Spinal cord (tissue), 10 donors: Measurements from ENCODE around the gene CSF1. TPM values are rescaled to one million over a fixed set of nuclear protein-coding genes. Genes with fewer than 3 reads are reported as not detected.

Experiments
- DNase-seq, 6 donors: peaks; one replicate each; pipeline versions ENCODE4 v3.0.0 to v3.0.0-alpha.2; 2013 to 2015; ENCODE audit warnings: low spot score in 6 of 6, low read depth in 4 of 6
- H3K27ac ChIP-seq: one replicate; pipeline ENCODE4 v1.5.1; 2013; ENCODE audit warnings: low read depth, low read length, control low read depth
- H3K27me3 ChIP-seq: one replicate; pipeline ENCODE4 v1.6.1; 2013; ENCODE audit warnings: low read length; ENCODE audit not compliant: control insufficient read depth, insufficient read depth
- H3K36me3 ChIP-seq: one replicate; pipeline ENCODE4 v1.6.1; 2013; ENCODE audit warnings: low read length; ENCODE audit not compliant: control insufficient read depth, insufficient read depth
- H3K4me1 ChIP-seq: one replicate; pipeline ENCODE4 v1.6.1; 2013; ENCODE audit warnings: low read length; ENCODE audit not compliant: control insufficient read depth, insufficient read depth
- H3K4me3 ChIP-seq: one replicate; pipeline ENCODE4 v1.5.1; 2013; ENCODE audit warnings: low read depth, low read length, control low read depth
- H3K9me3 ChIP-seq: one replicate; pipeline ENCODE4 v1.6.1; 2013; ENCODE audit warnings: low read length; ENCODE audit not compliant: control insufficient read depth, insufficient read depth
- WGBS: methylation state at CpG from one replicate; pipeline ENCODE4 v1.1.5; 2013; ENCODE audit warnings: missing lambda C conversion rate; ENCODE audit not compliant: insufficient coverage; 5-methylcytosine and 5-hydroxymethylcytosine counted together
- polyA plus RNA-seq, 2 donors: library from polyadenylated mRNA; unstranded; fragments of 120-200 nt; gene quantifications; one replicate each; pipeline ENCODE4 v1.2.1, GENCODE V29; 2013; ENCODE audit not compliant: insufficient read length in 2 of 2
- total RNA-seq, 2 donors: library from RNA; depleted of rRNA in 1 of 2; stranded (reverse); fragments of 120-200 nt in 1 of 2; fragments of >200 nt in 1 of 2; gene quantifications; one replicate each; pipeline versions ENCODE4 v1.2.3 to v1.2.4, GENCODE V29; 2013 to 2014
- donor health status: healthy.

Gene CSF1
- total and polyA plus RNA-seq, 4 donors = 13.1 to 22.9 (median 17.3) TPM

DNA sequence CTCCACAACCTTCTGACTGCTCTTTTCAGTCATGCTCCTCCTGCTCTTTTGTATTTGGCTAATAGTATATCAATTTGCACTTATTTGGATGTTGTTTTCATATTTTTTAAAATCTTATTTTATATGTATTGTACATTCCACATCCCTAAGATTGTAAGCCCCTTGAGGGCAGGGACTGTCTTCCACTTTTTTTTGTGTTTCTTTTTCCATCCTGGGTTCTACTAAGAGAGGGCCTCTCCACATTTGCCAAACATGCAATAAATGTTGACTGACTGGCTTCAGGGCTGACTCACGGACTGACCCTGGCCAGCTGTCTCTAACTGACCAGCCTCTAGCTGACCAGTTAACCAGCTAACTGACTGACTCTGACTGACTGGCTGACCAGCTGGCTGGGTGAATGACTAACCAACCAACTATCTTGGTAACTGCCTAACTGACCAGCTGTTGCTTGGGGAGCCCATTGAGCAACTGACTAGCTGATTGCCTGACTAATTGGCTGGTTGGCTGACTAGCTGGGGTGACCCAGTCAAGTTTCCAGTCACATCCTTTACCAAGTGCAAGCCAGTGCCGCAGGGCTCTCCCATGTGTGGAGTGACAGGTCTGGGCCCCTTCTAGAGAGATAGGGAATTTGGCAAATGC, 16.1 kb downstream of the CSF1 start:
- no peaks in the 10 kb centered on the region for H3K27me3 ChIP-seq
- H3K4me1 ChIP-seq = peaks cover 44% of the 10 kb centered on the region
- H3K4me3 ChIP-seq = no peak overlapping the region
- H3K9me3 ChIP-seq = no peaks in the 10 kb centered on the region
- DNase-seq = no peak
- no peak overlapping the region for H3K27ac ChIP-seq
- 81% methylated on average over 1 of the region's 2 CpGs for WGBS
- H3K36me3 ChIP-seq = peaks cover 63% of the 10 kb centered on the region

DNA sequence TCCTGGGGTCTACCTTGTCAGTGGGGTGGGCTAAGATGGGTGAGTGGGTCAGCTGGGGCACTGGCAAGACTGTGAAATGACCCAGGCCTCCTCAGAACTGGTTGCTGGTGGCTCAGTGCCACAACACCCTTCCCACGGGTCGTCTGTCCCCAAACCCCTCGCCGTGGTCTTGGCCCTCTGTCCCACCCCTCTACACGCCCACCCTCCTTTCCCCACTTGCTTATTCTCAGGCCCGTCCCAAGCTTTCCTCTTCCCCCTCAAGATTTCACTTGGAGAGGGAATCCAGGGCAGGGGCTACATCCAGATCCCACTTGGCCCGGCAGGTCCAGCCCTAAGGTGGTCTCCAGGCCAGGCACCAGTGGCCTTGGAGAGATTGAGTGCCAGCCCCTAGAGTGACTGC, 16.7 kb downstream of the CSF1 start:
- Histone ChIP-seq H3K9me3 (no peaks in the 10 kb centered on the region), H3K27ac (peak overlapping the region; percentile 64), H3K36me3 (peaks cover 58% of the 10 kb centered on the region), H3K4me3 (no peak overlapping the region), H3K4me1 (peaks cover 44% of the 10 kb centered on the region), H3K27me3 (no peaks in the 10 kb centered on the region)
- WGBS = 76% methylated on average over 5 of the region's 7 CpGs
- no peak for DNase-seq

DNA sequence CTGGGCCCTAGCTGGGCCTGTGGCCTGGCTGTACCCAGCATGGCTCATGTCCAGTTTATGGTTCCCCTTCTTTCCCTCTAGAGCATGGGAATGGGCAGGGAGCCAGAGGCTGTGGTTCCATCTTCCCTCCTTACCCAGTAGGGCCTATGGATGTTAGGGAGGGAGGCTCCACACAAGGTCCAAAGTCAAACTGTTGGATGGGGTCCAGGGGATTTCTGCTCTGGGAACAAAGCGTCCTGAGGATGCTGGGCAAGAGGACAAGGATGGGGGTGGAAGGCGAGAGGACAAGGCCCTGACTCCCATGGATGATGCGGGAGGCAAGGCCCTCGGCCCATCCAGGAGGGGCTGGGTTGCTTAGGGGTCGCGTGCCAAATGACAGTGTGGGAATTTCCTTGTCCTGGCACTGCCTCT, 17.3 kb downstream of the CSF1 start:
- DNase-seq = peak in 3 of 6 donors; percentile 20 to 80 (median 33)
- Histone ChIP-seq H3K27ac (peak overlapping the region; percentile 64), H3K4me1 (peaks cover 44% of the 10 kb centered on the region), H3K4me3 (no peak overlapping the region), H3K36me3 (peaks cover 52% of the 10 kb centered on the region), H3K9me3 (no peaks in the 10 kb centered on the region), H3K27me3 (no peaks in the 10 kb centered on the region)
- 57% methylated on average over 4 of the region's 6 CpGs for WGBS

DNA sequence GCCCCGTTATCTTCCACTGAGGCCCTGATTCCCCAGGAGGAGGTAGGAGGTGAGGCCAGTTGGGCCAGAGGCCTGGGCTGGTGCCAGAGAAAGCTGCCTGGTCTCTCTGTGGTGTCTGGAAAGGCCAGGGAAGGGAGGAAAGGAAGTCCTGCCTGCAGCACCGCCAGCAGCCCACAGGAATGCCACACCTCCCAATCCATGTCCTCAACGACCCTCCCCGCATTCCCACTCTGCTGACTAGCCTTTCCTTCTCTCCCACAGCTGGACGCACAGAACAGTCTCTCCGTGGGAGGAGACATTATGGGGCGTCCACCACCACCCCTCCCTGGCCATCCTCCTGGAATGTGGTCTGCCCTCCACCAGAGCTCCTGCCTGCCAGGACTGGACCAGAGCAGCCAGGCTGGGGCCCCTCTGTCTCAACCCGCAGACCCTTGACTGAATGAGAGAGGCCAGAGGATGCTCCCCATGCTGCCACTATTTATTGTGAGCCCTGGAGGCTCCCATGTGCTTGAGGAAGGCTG, 18.0 kb downstream of the CSF1 start:
- Histone ChIP-seq H3K9me3 (no peaks in the 10 kb centered on the region), H3K36me3 (peaks cover 45% of the 10 kb centered on the region), H3K27me3 (no peaks in the 10 kb centered on the region), H3K4me3 (no peak overlapping the region), H3K4me1 (peaks cover 44% of the 10 kb centered on the region), H3K27ac (peak overlapping the region; percentile 64)
- WGBS = 80% methylated on average over 6 of the region's 8 CpGs
- peak in 1 of 6 donors; percentile 59 for DNase-seq

DNA sequence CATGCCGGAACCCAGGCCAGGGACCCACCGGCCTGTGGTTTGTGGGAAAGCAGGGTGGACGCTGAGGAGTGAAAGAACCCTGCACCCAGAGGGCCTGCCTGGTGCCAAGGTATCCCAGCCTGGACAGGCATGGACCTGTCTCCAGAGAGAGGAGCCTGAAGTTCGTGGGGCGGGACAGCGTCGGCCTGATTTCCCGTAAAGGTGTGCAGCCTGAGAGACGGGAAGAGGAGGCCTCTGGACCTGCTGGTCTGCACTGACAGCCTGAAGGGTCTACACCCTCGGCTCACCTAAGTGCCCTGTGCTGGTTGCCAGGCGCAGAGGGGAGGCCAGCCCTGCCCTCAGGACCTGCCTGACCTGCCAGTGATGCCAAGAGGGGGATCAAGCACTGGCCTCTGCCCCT, 18.5 kb downstream of the CSF1 start:
- H3K4me1 ChIP-seq = peaks cover 44% of the 10 kb centered on the region
- H3K4me3 ChIP-seq = no peak overlapping the region
- DNase-seq = no peak
- no peak overlapping the region for H3K27ac ChIP-seq
- H3K9me3 ChIP-seq = no peaks in the 10 kb centered on the region
- no peaks in the 10 kb centered on the region for H3K27me3 ChIP-seq
- 97% methylated on average over 11 of the region's 11 CpGs for WGBS
- H3K36me3 ChIP-seq = peaks cover 40% of the 10 kb centered on the region

DNA sequence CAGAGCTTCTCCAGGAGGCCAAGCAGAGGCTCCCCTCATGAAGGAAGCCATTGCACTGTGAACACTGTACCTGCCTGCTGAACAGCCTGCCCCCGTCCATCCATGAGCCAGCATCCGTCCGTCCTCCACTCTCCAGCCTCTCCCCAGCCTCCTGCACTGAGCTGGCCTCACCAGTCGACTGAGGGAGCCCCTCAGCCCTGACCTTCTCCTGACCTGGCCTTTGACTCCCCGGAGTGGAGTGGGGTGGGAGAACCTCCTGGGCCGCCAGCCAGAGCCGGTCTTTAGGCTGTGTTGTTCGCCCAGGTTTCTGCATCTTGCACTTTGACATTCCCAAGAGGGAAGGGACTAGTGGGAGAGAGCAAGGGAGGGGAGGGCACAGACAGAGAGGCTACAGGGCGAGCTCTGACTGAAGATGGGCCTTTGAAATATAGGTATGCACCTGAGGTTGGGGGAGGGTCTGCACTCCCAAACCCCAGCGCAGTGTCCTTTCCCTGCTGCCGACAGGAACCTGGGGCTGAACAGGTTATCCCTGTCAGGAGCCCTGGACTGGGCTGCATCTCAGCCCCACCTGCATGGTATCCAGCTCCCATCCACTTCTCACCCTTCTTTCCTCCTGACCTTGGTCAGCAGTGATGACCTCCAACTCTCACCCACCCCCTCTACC, 19.1 kb downstream of the CSF1 start:
- no peaks in the 10 kb centered on the region for H3K9me3 ChIP-seq
- DNase-seq = no peak
- 75% methylated on average over 8 of the region's 11 CpGs for WGBS
- H3K4me1 ChIP-seq = peaks cover 44% of the 10 kb centered on the region
- H3K27ac ChIP-seq = no peak overlapping the region
- no peak overlapping the region for H3K4me3 ChIP-seq
- H3K36me3 ChIP-seq = peaks cover 34% of the 10 kb centered on the region
- no peaks in the 10 kb centered on the region for H3K27me3 ChIP-seq

DNA sequence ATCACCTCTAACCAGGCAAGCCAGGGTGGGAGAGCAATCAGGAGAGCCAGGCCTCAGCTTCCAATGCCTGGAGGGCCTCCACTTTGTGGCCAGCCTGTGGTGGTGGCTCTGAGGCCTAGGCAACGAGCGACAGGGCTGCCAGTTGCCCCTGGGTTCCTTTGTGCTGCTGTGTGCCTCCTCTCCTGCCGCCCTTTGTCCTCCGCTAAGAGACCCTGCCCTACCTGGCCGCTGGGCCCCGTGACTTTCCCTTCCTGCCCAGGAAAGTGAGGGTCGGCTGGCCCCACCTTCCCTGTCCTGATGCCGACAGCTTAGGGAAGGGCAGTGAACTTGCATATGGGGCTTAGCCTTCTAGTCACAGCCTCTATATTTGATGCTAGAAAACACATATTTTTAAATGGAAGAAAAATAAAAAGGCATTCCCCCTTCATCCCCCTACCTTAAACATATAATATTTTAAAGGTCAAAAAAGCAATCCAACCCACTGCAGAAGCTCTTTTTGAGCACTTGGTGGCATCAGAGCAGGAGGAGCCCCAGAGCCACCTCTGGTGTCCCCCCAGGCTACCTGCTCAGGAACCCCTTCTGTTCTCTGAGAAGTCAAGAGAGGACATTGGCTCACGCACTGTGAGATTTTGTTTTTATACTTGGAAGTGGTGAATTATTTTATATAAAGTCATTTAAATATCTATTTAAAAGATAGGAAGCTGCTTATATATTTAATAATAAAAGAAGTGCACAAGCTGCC, 19.8 kb downstream of the CSF1 start:
- WGBS = 91% methylated on average over 6 of the region's 9 CpGs
- Histone ChIP-seq H3K9me3 (no peaks in the 10 kb centered on the region), H3K36me3 (peaks cover 28% of the 10 kb centered on the region), H3K4me1 (peaks cover 44% of the 10 kb centered on the region), H3K4me3 (no peak overlapping the region), H3K27ac (no peak overlapping the region), H3K27me3 (no peaks in the 10 kb centered on the region)
- DNase-seq = no peak

DNA sequence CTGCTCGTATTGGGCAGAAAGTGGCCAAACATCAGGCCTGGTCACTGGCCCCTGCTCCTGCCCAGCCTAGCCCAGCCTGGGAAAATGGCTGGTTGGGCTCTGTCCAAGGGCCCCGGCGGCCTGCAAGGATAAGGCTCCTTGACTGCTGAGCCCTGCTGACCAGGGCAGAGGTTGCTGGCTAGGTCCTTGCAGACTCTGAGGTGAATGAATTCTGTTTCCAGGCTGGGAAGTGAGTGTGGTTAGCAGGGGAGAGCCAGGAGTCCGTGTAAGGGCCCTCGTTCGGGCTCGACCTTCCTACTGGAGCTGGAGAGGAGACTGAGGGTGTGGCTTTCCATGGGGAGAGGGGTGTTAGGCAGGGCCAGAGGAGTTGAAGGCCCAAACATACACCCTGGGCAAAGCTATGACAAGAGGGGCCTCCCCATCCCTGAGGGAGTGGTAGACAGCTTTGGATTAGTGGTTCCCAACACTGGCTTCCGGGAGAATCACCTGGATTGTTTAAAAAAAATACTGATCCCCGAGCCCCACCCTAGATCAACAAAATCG, 20.6 kb downstream of the CSF1 start:
- Histone ChIP-seq H3K27ac (peak overlapping the region; percentile 10), H3K4me3 (no peak overlapping the region), H3K27me3 (no peaks in the 10 kb centered on the region), H3K36me3 (peaks cover 23% of the 10 kb centered on the region), H3K9me3 (no peaks in the 10 kb centered on the region), H3K4me1 (peaks cover 44% of the 10 kb centered on the region)
- WGBS = 34% methylated on average over 7 of the region's 10 CpGs
- peak in 1 of 6 donors; percentile 77 for DNase-seq

DNA sequence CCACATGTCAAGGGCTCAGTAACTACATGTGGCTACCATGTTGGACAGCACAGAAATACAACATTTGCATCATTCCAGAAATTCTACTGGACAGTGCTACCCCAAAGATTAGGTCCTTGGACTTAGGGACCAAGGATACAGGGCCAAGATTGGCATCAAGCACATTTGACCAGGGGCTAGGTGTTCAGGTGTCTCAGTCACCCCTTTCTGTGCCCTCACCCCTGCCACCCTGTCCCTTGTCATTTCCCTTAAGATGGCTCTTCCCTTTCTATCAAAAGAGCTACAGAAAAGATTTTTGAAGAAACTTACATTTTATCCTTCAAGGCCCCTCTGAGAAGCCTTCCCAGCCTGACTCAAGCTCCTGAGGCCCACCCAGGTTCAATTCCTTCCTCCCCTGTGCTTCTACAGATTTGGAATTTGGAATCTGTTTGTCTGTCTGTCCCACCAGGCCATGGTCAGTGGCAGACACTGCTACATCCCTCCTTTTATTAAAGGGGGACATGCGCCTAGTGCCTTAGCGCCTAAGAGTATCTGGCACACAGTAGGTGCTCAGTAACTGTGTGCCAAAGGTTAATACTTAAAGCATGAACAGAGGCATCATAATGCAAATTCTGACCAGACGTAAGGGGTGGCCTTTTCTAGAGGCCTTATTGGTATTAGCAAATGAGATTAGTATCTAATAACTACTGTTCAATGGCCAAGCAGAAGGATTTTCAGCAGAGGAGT, 21.4 kb downstream of the CSF1 start:
- peaks cover 43% of the 10 kb centered on the region for H3K4me1 ChIP-seq
- WGBS = 100% methylated on average over 2 of the region's 3 CpGs
- no peaks in the 10 kb centered on the region for H3K9me3 ChIP-seq
- H3K27me3 ChIP-seq = no peaks in the 10 kb centered on the region
- H3K36me3 ChIP-seq = peaks cover 23% of the 10 kb centered on the region
- H3K4me3 ChIP-seq = no peak overlapping the region
- no peak overlapping the region for H3K27ac ChIP-seq
- DNase-seq = no peak
